Epithelial cell of proximal tubule (primary cell): Measurements from ENCODE around the gene CSTB. TPM values are rescaled to one million over a fixed set of nuclear protein-coding genes. Genes with fewer than 3 reads are reported as not detected.

ENCODE experiments used
- DNase-seq: peaks from one replicate; pipeline ENCODE4 v3.0.0-alpha.2; 2011; ENCODE audit warnings: low read depth
- H3K4me3 ChIP-seq: 2 replicates; pipeline ENCODE4 v1.5.1; 2011; ENCODE audit warnings: low read depth, mild to moderate bottlenecking, low read length
- CTCF ChIP-seq: conservative IDR thresholded peaks from 2 replicates; pipeline ENCODE4 v1.5.1; 2012; ENCODE audit warnings: low read depth, mild to moderate bottlenecking, low read length
- total RNA-seq: library from RNA; depleted of rRNA; stranded (reverse); fragments of >200 nt; gene quantifications from 2 replicates; pipeline ENCODE4 v1.2.3, GENCODE V29; 2015

CSTB gene
- total RNA-seq, 1 donor from 2014 or later, result 20.1 TPM

GRCh38 chr21:43797415-43797814 is 21.3 kb upstream of the CSTB start:
- TF ChIP-seq CTCF, result no peak
- no peak overlapping the region for H3K4me3 ChIP-seq
- no peak for DNase-seq

DNA sequence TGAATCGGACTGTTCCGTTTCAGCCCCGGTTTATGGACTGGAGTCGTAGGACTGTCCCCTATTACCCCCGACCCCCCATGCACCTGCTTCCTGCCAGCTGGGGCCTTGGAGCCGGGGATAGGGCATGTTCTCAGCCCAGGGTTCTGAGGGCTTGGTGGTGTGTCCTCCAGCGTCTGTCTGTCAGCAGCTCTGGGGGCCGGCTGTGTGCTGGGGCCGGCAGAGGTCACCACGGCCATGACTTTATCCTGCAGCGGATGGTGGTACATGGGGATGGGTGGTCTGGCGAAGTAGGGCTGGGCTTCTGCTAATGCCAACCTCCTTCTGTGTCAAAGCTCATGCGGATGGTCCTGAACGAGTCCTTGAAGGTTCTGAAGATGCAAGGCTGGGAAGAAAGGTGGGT is 18.7 kb upstream of the CSTB start:
- DNase-seq, result no peak
- no peak overlapping the region for H3K4me3 ChIP-seq
- TF ChIP-seq CTCF, result no peak

DNA sequence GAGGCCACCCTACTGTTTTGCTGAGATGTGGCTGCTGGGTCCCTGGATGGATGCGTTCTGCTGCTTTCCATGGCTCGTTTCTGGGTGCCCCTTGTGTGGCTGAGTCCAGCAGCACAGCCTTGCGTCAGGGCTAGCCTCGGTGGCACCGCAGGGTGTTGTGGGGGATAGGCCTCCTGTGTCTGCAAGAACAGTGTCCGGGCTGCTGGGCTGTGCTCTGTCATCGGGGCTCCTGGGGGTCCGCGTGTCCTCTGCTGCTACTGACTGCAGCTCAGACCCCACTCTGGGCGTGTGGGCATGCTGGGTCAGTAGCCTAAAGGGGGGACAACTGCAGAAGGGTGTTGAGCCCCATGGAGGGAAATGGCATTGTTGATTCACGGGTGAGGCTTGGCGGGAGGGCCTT is 18.2 kb upstream of the CSTB start:
- DNase-seq, result no peak
- no peak for TF ChIP-seq CTCF
- H3K4me3 ChIP-seq, result no peak overlapping the region

- no peak for TF ChIP-seq CTCF
- no peak overlapping the region for H3K4me3 ChIP-seq
- DNase-seq, result no peak
These were observed 17.1 kb upstream of the CSTB start for GRCh38 chr21:43793243-43793642.

DNA sequence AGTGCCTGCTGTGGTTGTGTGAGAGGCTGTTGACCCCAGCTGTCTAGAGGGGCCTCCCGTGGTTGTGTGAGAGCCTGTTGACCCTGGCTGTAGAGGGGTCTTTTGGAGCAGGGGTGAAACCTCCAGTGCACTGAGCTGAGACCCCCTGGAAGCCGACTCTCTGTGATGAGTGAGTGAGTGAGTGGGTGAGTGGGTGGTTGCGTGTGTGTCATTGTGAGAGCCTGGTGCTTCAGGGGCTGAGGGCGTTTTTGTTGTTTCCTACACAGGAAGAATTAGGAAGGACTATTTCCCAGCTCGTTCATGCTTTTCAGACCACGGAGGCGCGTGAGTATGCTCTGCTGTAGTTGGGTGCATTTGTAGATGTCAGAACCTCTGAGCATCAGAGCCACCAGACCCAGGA is 16.3 kb upstream of the CSTB start:
- H3K4me3 ChIP-seq, result no peak overlapping the region
- no peak for DNase-seq
- no peak for TF ChIP-seq CTCF

- no peak for DNase-seq
- peak overlapping the region; percentile 94 for H3K4me3 ChIP-seq
- no peak for TF ChIP-seq CTCF
These were observed 14.0 kb upstream of the CSTB start for GRCh38 chr21:43790010-43790524.

- peak within 1 kb of the TSS; percentile 94 for H3K4me3 ChIP-seq
- TF ChIP-seq CTCF, result peak; percentile 72
- DNase-seq, result no peak
These were observed 13.3 kb upstream of the CSTB start, which contains the start of gene RRP1 for GRCh38 chr21:43789276-43790009. TSS of gene RRP1 (plus strand) at chr21:43789577. CDS start at chr21:43789630, 53 bp downstream.
